Activated T-helper 1 cell treated with anti-CD3 and anti-CD28 coated beads, Interleukin-2, amount 50 U/mL, for 16 hours (primary cell): ENCODE data around the gene ZNF12.
"Not testable (repeated sequence)": the region's sequence is repeated elsewhere in the genome, so short reads cannot be mapped to it uniquely, and the experiment has no call there.

Experiments used
- DNase-seq, 2 donors: peaks; one replicate each; pipeline ENCODE4 v3.0.0-alpha.2; 2020; ENCODE audit warnings: low read depth in 1 of 2, low spot score in 1 of 2

ZNF12 gene

DNA sequence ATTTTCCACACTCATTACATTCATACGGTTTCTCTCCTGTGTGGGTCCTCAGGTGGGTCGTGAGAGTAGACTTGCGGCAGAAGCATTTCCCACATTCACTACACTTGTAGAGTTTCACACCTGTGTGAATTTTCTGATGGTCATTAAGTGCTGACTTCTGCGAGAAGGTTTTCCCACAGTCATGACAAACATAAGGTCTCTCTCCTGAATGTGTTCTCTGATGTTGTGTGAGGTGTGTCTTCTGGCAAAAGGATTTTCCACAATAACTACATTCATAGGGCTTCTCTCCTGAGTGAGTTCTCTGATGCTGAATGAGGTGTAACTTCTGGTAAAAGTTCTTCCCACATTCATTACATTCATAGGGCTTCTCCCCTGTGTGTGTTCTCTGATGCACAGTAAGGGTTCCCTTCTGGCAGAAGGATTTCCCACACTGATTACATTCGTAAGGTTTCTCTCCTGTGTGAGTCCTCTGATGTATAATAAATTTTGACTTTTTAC lies 15.1 kb downstream of the ZNF12 start:
- DNase-seq = no peak

DNA sequence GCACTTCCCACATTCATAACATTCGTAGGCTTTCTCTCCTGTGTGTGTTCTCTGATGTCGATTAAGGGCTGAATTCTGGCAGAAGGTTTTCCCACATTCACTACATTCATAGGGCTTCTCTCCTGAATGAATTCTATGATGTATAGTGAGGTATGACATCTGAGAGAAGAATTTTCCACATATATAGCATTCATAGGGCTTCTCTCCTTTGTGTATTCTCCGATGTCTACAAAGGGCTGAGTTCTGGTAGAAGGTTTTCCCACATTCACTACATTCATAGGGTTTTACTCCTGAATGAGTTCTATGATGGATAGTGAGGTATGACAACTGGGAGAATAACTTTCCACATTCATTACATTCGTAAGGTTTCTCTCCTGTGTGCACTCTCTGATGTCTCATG lies 15.6 kb downstream of the ZNF12 start:
- DNase-seq = no peak

- no peak for DNase-seq
Measured at GRCh38 chr7:6680146-6680545, 26.6 kb downstream of the ZNF12 start.

GRCh38 chr7:6675807-6676405 lies 30.8 kb downstream of the ZNF12 start:
- no peak for DNase-seq

GRCh38 chr7:6670851-6671250 lies 35.9 kb downstream of the ZNF12 start:
- not testable (repeated sequence) for DNase-seq

- DNase-seq = no peak
Measured at GRCh38 chr7:6658618-6659345, 48.0 kb downstream of the ZNF12 start.

DNA sequence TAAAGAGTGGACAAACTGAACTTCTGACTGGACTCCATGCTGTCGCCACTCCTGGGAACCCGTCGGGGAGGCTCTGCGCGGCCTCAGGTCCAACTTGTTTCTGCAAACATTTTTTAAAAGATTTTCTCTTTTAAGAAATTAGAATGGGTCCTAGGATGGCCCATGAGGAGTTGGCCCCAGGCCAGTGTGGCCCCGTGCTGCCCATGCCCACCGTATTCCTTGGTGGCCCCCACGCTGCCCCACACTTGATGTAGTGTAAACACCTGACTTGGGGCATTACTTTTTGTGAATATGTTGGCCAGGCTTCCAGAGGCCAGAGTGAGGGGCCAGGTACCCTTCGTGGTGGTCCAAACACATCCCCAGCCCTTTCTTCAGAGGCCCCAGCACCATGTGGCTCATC lies 50.3 kb downstream of the ZNF12 start:
- no peak for DNase-seq

- no peak for DNase-seq
Measured at GRCh38 chr7:6655636-6656385, 50.9 kb downstream of the ZNF12 start.

- no peak for DNase-seq
Measured at GRCh38 chr7:6654842-6655610, 51.7 kb downstream of the ZNF12 start.

DNA sequence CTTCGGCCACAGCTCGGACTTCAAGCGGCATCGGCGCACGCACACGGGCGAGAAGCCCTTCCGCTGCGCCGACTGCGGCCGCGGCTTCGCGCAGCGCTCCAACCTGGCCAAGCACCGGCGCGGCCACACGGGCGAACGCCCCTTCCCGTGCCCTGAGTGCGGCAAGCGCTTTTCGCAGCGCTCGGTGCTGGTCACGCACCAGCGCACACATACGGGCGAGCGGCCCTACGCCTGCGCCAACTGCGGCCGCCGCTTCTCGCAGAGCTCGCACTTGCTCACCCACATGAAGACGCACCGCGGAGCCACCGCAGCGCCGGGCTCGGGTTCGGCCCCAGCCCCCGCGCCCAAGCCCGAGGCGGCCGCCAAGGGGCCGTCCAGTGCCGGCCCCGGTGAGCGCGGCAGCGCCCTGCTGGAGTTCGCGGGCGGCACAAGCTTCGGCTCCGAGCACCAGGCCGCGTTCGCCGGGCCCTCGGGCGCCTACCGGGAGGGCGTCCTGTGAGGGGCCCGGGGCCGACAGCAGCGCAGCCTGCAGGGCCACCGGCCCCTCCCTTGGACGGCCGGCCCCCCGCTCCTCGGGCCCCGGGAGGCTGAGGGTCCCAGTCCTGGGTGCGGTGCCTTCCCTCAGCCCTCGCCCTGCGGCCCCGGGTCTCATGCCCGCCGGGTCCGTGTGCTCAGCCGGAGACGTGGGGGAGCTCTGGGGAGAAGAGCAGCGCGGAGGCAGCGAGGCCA lies 52.5 kb downstream of the ZNF12 start:
- DNase-seq = no peak

DNA sequence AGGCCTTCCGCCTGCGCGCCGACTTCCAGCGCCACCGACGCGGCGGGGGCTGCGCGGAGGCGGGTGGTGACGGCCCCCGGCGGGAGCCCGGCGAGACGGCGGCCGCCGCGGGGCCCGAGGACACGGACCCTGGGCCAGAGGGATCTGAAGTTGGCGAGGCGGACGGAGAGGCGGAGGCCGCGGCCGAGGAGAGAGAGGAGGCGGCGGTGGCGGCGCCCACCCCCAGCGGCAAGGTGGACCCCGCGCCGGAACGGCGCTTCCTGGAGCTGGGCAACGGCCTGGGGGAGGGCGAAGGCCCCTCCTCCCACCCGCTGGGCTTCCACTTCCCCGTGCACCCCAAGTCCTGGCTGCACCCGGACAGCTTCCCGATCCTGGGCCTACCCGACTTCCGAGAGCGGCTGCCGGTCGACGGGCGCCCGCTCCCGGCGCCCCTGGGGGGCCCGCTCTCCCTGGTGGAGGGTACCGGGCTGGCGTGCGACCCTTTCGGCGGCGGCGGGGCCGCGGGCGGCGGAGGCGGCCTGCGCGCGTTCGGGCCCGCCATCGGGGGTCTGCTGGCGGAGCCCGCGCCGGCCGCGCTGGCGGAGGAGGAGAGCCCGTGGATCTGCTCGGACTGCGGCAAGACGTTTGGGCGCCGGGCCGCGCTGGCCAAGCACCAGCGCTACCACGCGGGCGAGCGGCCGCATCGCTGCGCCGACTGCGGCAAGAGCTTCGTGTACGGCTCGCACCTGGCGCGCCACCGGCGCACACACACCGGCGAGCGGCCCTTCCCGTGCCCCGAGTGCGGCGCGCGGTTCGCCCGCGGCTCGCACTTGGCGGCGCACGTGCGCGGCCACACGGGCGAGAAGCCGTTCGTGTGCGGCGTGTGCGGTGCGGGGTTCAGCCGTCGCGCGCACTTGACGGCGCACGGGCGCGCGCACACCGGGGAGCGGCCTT lies 53.4 kb downstream of the ZNF12 start:
- no peak for DNase-seq

DNA sequence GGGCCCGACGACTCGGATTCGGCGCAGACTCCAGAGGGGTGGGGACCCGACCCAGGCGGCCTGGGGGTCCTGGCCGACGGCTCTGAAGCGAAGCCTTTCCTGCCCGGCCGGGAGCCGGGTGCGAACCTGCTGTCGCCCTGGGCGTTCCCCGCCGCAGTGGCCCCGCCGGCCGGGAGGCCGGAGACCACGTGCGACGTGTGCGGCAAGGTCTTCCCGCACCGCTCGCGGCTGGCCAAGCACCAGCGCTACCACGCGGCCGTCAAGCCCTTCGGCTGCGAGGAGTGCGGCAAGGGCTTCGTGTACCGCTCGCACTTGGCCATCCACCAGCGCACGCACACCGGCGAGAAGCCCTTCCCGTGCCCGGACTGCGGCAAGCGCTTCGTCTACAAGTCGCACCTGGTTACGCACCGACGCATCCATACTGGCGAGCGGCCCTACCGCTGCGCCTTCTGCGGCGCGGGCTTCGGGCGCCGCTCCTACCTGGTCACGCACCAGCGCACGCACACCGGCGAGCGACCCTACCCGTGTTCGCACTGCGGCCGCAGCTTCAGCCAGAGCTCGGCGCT lies 54.2 kb downstream of the ZNF12 start:
- DNase-seq = no peak

GRCh38 chr7:6651851-6652445 lies 54.8 kb downstream of the ZNF12 start:
- DNase-seq = no peak

GRCh38 chr7:6650521-6651011 lies 56.2 kb downstream of the ZNF12 start:
- DNase-seq = no peak

DNA sequence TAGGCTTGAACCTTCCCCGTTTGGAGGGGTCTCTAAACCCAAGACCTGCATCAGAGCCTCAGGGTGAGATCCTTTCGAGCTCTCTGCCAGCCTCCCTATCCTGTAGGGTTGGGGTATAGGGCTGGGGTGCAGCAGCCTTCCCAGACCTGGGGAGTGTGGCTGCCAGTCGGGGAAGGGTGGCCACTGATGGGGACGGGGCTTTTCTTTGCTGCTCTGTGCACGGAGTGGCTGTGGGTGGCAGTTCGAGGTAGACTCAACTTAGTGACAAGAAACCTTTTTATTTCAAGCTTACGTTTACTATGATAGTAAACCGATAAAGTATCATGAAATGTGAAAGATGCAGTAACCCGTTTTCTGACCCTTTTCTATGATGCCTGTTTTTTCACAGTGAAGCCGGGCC lies 56.7 kb downstream of the ZNF12 start:
- DNase-seq = no peak

GRCh38 chr7:6649241-6649961 lies 57.3 kb downstream of the ZNF12 start:
- DNase-seq = no peak

DNA sequence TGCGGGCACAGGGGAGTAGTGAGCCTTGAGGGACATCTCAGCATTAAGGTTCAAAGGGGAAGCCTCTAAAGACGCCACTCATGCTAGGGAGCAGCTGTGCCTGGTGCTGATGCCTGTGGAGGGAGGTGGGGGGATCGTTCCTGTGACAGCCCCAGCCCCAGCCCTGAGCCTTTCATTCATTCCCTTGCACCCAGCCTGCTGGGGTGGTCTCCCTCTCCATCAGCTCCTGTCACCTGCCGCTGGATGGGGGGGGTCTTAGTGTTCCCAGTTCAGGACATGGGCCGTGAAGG lies 58.0 kb downstream of the ZNF12 start:
- no peak for DNase-seq

- DNase-seq = no peak
Measured at GRCh38 chr7:6648066-6648814, 58.5 kb downstream of the ZNF12 start.
